ENCODE measurements around the gene ABCC10. TPM values are rescaled to one million over a fixed set of nuclear protein-coding genes. Genes with fewer than 3 reads are reported as not detected.
"Not testable (repeated sequence)": the region's sequence is repeated elsewhere in the genome, so short reads cannot be mapped to it uniquely, and the experiment has no call there.

Gene ABCC10
- total RNA-seq, 1 donor from 2014 or later = 45.6 TPM

GRCh38 chr6:43460032-43460431 is 32.7 kb downstream of the ABCC10 start:
- H3K36me3 Mint-ChIP-seq (ENCODE audit: low read depth, unreplicated experiment) = peaks cover 3% of the 10 kb centered on the region
- peaks cover 9% of the 10 kb centered on the region for H3K4me1 Mint-ChIP-seq (ENCODE audit: unreplicated experiment)
- H3K4me3 Mint-ChIP-seq (ENCODE audit: unreplicated experiment) = no peak overlapping the region
- no peak overlapping the region for H3K27ac Mint-ChIP-seq (ENCODE audit: unreplicated experiment)
- no peak for DNase-seq (ENCODE audit: low spot score)
- TF ChIP-seq CTCF (IDR thresholded peaks at IDR 0.05; ENCODE audit: unreplicated experiment) = no peak
- peaks cover 6% of the 10 kb centered on the region for H3K27me3 Mint-ChIP-seq (ENCODE audit: unreplicated experiment)
- no peaks in the 10 kb centered on the region for H3K9me3 Mint-ChIP-seq (ENCODE audit: unreplicated experiment)

GRCh38 chr6:43461936-43462335 is 34.6 kb downstream of the ABCC10 start:
- no peak for TF ChIP-seq CTCF (IDR thresholded peaks at IDR 0.05; ENCODE audit: unreplicated experiment)
- Mint-ChIP-seq H3K4me1 (ENCODE audit: unreplicated experiment) (peaks cover under 1% of the 10 kb centered on the region), H3K27me3 (ENCODE audit: unreplicated experiment) (peaks cover 3% of the 10 kb centered on the region), H3K27ac (ENCODE audit: unreplicated experiment) (no peak overlapping the region), H3K36me3 (ENCODE audit: low read depth, unreplicated experiment) (peaks cover under 1% of the 10 kb centered on the region), H3K4me3 (ENCODE audit: unreplicated experiment) (no peak overlapping the region), H3K9me3 (ENCODE audit: unreplicated experiment) (no peaks in the 10 kb centered on the region)
- DNase-seq (ENCODE audit: low spot score) = no peak

GRCh38 chr6:43464337-43464736 is 37.0 kb downstream of the ABCC10 start:
- no peak for DNase-seq (ENCODE audit: low spot score)
- peaks cover 2% of the 10 kb centered on the region for H3K27me3 Mint-ChIP-seq (ENCODE audit: unreplicated experiment)
- H3K4me3 Mint-ChIP-seq (ENCODE audit: unreplicated experiment) = no peak overlapping the region
- TF ChIP-seq CTCF (IDR thresholded peaks at IDR 0.05; ENCODE audit: unreplicated experiment) = no peak
- no peaks in the 10 kb centered on the region for H3K36me3 Mint-ChIP-seq (ENCODE audit: low read depth, unreplicated experiment)
- no peaks in the 10 kb centered on the region for H3K9me3 Mint-ChIP-seq (ENCODE audit: unreplicated experiment)
- H3K4me1 Mint-ChIP-seq (ENCODE audit: unreplicated experiment) = peaks cover 1% of the 10 kb centered on the region
- H3K27ac Mint-ChIP-seq (ENCODE audit: unreplicated experiment) = no peak overlapping the region

- H3K9me3 Mint-ChIP-seq (ENCODE audit: unreplicated experiment) = no peaks in the 10 kb centered on the region
- peaks cover 4% of the 10 kb centered on the region for H3K4me1 Mint-ChIP-seq (ENCODE audit: unreplicated experiment)
- no peaks in the 10 kb centered on the region for H3K36me3 Mint-ChIP-seq (ENCODE audit: low read depth, unreplicated experiment)
- no peak for TF ChIP-seq CTCF (IDR thresholded peaks at IDR 0.05; ENCODE audit: unreplicated experiment)
- H3K27me3 Mint-ChIP-seq (ENCODE audit: unreplicated experiment) = peaks cover 2% of the 10 kb centered on the region
- no peak overlapping the region for H3K4me3 Mint-ChIP-seq (ENCODE audit: unreplicated experiment)
- H3K27ac Mint-ChIP-seq (ENCODE audit: unreplicated experiment) = no peak overlapping the region
- DNase-seq (ENCODE audit: low spot score) = no peak
These were observed 38.6 kb downstream of the ABCC10 start for GRCh38 chr6:43465948-43466347.

- H3K36me3 Mint-ChIP-seq (ENCODE audit: low read depth, unreplicated experiment); DNase-seq (ENCODE audit: low spot score): not testable (repeated sequence)
These were observed 39.9 kb downstream of the ABCC10 start for GRCh38 chr6:43467265-43467664.

GRCh38 chr6:43467752-43468151 is 40.4 kb downstream of the ABCC10 start:
- H3K9me3 Mint-ChIP-seq (ENCODE audit: unreplicated experiment) = no peaks in the 10 kb centered on the region
- H3K4me1 Mint-ChIP-seq (ENCODE audit: unreplicated experiment) = peaks cover 4% of the 10 kb centered on the region
- no peaks in the 10 kb centered on the region for H3K36me3 Mint-ChIP-seq (ENCODE audit: low read depth, unreplicated experiment)
- no peak overlapping the region for H3K4me3 Mint-ChIP-seq (ENCODE audit: unreplicated experiment)
- H3K27me3 Mint-ChIP-seq (ENCODE audit: unreplicated experiment) = peaks cover 2% of the 10 kb centered on the region
- no peak overlapping the region for H3K27ac Mint-ChIP-seq (ENCODE audit: unreplicated experiment)
- no peak for DNase-seq (ENCODE audit: low spot score)
- TF ChIP-seq CTCF (IDR thresholded peaks at IDR 0.05; ENCODE audit: unreplicated experiment) = no peak

More at GRCh38 chr6:43467265-43467664, 39.9 kb downstream of the ABCC10 start:
- H3K4me1 Mint-ChIP-seq (ENCODE audit: unreplicated experiment); H3K9me3 Mint-ChIP-seq (ENCODE audit: unreplicated experiment); H3K27ac Mint-ChIP-seq (ENCODE audit: unreplicated experiment); H3K27me3 Mint-ChIP-seq (ENCODE audit: unreplicated experiment); H3K4me3 Mint-ChIP-seq (ENCODE audit: unreplicated experiment): not testable (repeated sequence)
